H9 (cell line): ENCODE measurements around the gene SLC25A18. TPM values are rescaled to one million over a fixed set of nuclear protein-coding genes. Genes with fewer than 3 reads are reported as not detected.

ENCODE experiments used
- DNase-seq: peaks from one replicate; pipeline ENCODE4 v3.0.0-alpha.2; 2017
- H2AFZ ChIP-seq: one replicate; pipeline ENCODE4 v1.6.1; 2013; ENCODE audit warnings: mild to moderate bottlenecking, low read length, control low read depth, moderate library complexity
- H2AK5ac ChIP-seq: 2 replicates; pipeline ENCODE4 v1.6.1; 2013; ENCODE audit warnings: low read length, control low read depth, mixed read lengths; ENCODE audit not compliant: insufficient read length
- H2BK120ac ChIP-seq: one replicate; pipeline ENCODE4 v1.6.1; 2013; ENCODE audit warnings: low read depth, mild to moderate bottlenecking, low read length, control low read depth, inconsistent platforms; ENCODE audit not compliant: poor library complexity, severe bottlenecking
- H2BK12ac ChIP-seq: 2 replicates; pipeline ENCODE4 v1.6.1; 2013; ENCODE audit warnings: low read length, control low read depth, mixed read lengths, low read depth; ENCODE audit not compliant: insufficient read length
- H2BK15ac ChIP-seq: 2 replicates; pipeline ENCODE4 v1.6.1; 2013; ENCODE audit warnings: low read depth, low read length, control low read depth
- H2BK20ac ChIP-seq: one replicate; pipeline ENCODE4 v1.6.1; 2013; ENCODE audit warnings: low read depth, mild to moderate bottlenecking, low read length, control low read depth, inconsistent platforms; ENCODE audit not compliant: poor library complexity, severe bottlenecking
- H2BK5ac ChIP-seq: 2 replicates; pipeline ENCODE4 v1.6.1; 2013; ENCODE audit warnings: low read length, control low read depth, mixed read lengths; ENCODE audit not compliant: insufficient read length
- H3K14ac ChIP-seq: 2 replicates; pipeline ENCODE4 v1.6.1; 2013; ENCODE audit warnings: low read length, control low read depth; ENCODE audit not compliant: insufficient read depth
- H3K18ac ChIP-seq: 2 replicates; pipeline ENCODE4 v1.6.1; 2013; ENCODE audit warnings: low read depth, mild to moderate bottlenecking, mixed read lengths, low read length, control low read depth; ENCODE audit not compliant: insufficient read length
- H3K23ac ChIP-seq: 2 replicates; pipeline ENCODE4 v1.6.1; 2013; ENCODE audit warnings: low read length, control low read depth, mixed read lengths, low read depth; ENCODE audit not compliant: insufficient read length
- H3K23me2 ChIP-seq: 2 replicates; pipeline ENCODE4 v1.6.1; 2013; ENCODE audit warnings: low read depth, mild to moderate bottlenecking, mixed read lengths, low read length, control low read depth; ENCODE audit not compliant: insufficient read length, poor library complexity, severe bottlenecking
- H3K27ac ChIP-seq: 2 replicates; pipeline ENCODE4 v1.5.1; 2013; ENCODE audit warnings: low read length, control low read depth, mixed read lengths, low read depth; ENCODE audit not compliant: insufficient read length
- H3K27me3 ChIP-seq: 2 replicates; pipeline ENCODE4 v1.6.1; 2013; ENCODE audit warnings: low read length, control low read depth, inconsistent platforms; ENCODE audit not compliant: insufficient read depth
- H3K4ac ChIP-seq: 2 replicates; pipeline ENCODE4 v1.6.1; 2013; ENCODE audit warnings: low read depth, mild to moderate bottlenecking, control low read depth, inconsistent platforms, low read length, moderate library complexity
- H3K4me1 ChIP-seq: 2 replicates; pipeline ENCODE4 v1.6.1; 2013; ENCODE audit warnings: low read length, control low read depth, inconsistent platforms; ENCODE audit not compliant: insufficient read depth
- H3K4me2 ChIP-seq: 2 replicates; pipeline ENCODE4 v1.6.1; 2013; ENCODE audit warnings: low read length, control low read depth, mixed read lengths; ENCODE audit not compliant: insufficient read length, insufficient read depth
- H3K56ac ChIP-seq: 2 replicates; pipeline ENCODE4 v1.6.1; 2013; ENCODE audit warnings: low read depth, mild to moderate bottlenecking, mixed read lengths, low read length, control low read depth; ENCODE audit not compliant: insufficient read length
- H3K79me1 ChIP-seq: 2 replicates; pipeline ENCODE4 v1.6.1; 2013; ENCODE audit warnings: low read depth, mild to moderate bottlenecking, moderate library complexity, low read length, control low read depth, inconsistent platforms; ENCODE audit not compliant: insufficient read depth, poor library complexity, severe bottlenecking
- H3K79me2 ChIP-seq: 2 replicates; pipeline ENCODE4 v1.6.1; 2013; ENCODE audit warnings: low read length, control low read depth, inconsistent platforms; ENCODE audit not compliant: insufficient read depth
- H3K9ac ChIP-seq: 2 replicates; pipeline ENCODE4 v1.6.1; 2013; ENCODE audit warnings: low read length, control low read depth, mixed read lengths; ENCODE audit not compliant: insufficient read length; ENCODE audit errors: extremely low read depth
- H3K9me3 ChIP-seq: one replicate; pipeline ENCODE4 v1.6.1; 2013; ENCODE audit warnings: low read depth, low read length, inconsistent platforms; ENCODE audit not compliant: control insufficient read depth
- H3T11ph ChIP-seq: one replicate; pipeline ENCODE4 v1.6.1; 2013; ENCODE audit warnings: mild to moderate bottlenecking, low read length, control low read depth, inconsistent platforms
- H4K20me1 ChIP-seq: one replicate; pipeline ENCODE4 v1.6.1; 2013; ENCODE audit not compliant: control insufficient read depth, insufficient read length, insufficient read depth
- H4K5ac ChIP-seq: 2 replicates; pipeline ENCODE4 v1.6.1; 2013; ENCODE audit warnings: low read depth, mild to moderate bottlenecking, mixed read lengths, low read length, control low read depth; ENCODE audit not compliant: insufficient read length
- H4K8ac ChIP-seq: replicated peaks from 2 replicates; pipeline ENCODE4 v1.6.1; 2013; ENCODE audit warnings: low read length, control low read depth, mixed read lengths, low read depth; ENCODE audit not compliant: insufficient read length
- H4K91ac ChIP-seq: 2 replicates; pipeline ENCODE4 v1.6.1; 2013; ENCODE audit warnings: low read depth, mild to moderate bottlenecking, moderate library complexity, mixed read lengths, low read length, control low read depth; ENCODE audit not compliant: insufficient read length
- H3K27ac Mint-ChIP-seq, 3 experiments: 2 replicates in 2 of 3; 3 replicates in 1 of 3; pipeline ENCODE4 v1.8.0; 2020 to 2021; ENCODE audit warnings: mixed read lengths in 3 of 3, mild to moderate bottlenecking in 1 of 3, moderate library complexity in 1 of 3
- H3K27me3 Mint-ChIP-seq: 2 replicates; pipeline ENCODE4 v1.8.0; 2021; ENCODE audit warnings: low read depth, mild to moderate bottlenecking, moderate library complexity, mixed read lengths
- H3K36me3 Mint-ChIP-seq, 3 experiments: 2 replicates in 2 of 3; 3 replicates in 1 of 3; pipeline ENCODE4 v1.8.0; 2020 to 2021; ENCODE audit warnings: low read depth in 3 of 3, mixed read lengths in 3 of 3; ENCODE audit not compliant: insufficient read depth in 1 of 3
- H3K4me1 Mint-ChIP-seq, 2 experiments: 2 replicates each; pipeline ENCODE4 v1.8.0; 2020; ENCODE audit warnings: mixed read lengths in 2 of 2
- H3K4me3 Mint-ChIP-seq, 2 experiments: 2 replicates in 1 of 2; 3 replicates in 1 of 2; pipeline ENCODE4 v1.8.0; 2020 to 2021; ENCODE audit warnings: mild to moderate bottlenecking in 2 of 2, mixed read lengths in 2 of 2, moderate library complexity in 1 of 2
- H3K9me3 Mint-ChIP-seq, 2 experiments: 2 replicates in 1 of 2; 3 replicates in 1 of 2; pipeline ENCODE4 v1.8.0; 2020; ENCODE audit warnings: mild to moderate bottlenecking in 2 of 2, mixed read lengths in 2 of 2, moderate library complexity in 1 of 2
- WGBS: extraction: QIAGEN DNeasy Blood & Tissue Kit; methylation state at CpG from one replicate; pipeline ENCODE4 v1.1.7; 2013; ENCODE audit warnings: missing lambda C conversion rate, low lambda C conversion rate, mixed read lengths; ENCODE audit not compliant: insufficient read length; ENCODE audit errors: extremely low coverage; 5-methylcytosine and 5-hydroxymethylcytosine counted together
- total RNA-seq: library from RNA; stranded (reverse); gene quantifications from 2 replicates; pipeline ENCODE4 v1.2.1, GENCODE V29; 2021
- TF ChIP-seq, protein P1 (sequence below): fragments of 200-600 bp; sonication (generic); conservative IDR thresholded peaks from 3 replicates; pipeline ENCODE4 v1.8.0; 2021; ENCODE audit warnings: antibody characterized with exemption, mild to moderate bottlenecking

The SLC25A18 gene
- total RNA-seq, 1 experiment from 2014 or later, result 2.3 TPM

DNA sequence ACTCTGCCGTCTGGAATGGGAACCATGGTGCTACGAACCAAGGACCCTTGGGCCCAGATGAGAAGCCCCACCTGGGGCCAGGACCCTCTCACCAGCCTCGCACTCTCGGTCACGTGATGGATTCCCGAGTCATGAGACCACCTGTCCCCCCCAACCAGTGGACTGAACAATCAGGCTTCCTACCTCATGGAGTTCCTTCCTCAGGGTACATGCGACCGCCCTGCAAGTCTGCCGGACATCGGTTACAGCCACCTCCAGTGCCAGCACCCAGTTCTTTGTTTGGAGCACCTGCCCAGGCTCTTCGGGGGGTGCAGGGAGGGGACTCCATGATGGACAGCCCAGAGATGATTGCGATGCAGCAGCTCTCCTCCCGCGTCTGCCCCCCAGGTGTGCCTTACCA lies 20.8 kb upstream of the SLC25A18 start:
- WGBS, result no CpG with 5 or more reads among the region's 14 CpGs
- H4K8ac ChIP-seq, result no peak overlapping the region
- no peak overlapping the region for H2BK12ac ChIP-seq

More for the DNA sequence above, 20.8 kb upstream of the SLC25A18 start:
- no peak overlapping the region for H3K56ac ChIP-seq
- H3K9me3 Mint-ChIP-seq, result no peaks in the 10 kb centered on the region
- H3K4me1 Mint-ChIP-seq, result no peaks in the 10 kb centered on the region
- H3K23ac ChIP-seq, result no peak overlapping the region
- H3K27me3 Mint-ChIP-seq, result no peaks in the 10 kb centered on the region; the same call in 1 of the 2 replicates
- no peaks in the 10 kb centered on the region for H3K79me1 ChIP-seq
- H3K9ac ChIP-seq, result no peak overlapping the region
- no peak overlapping the region for H3K4ac ChIP-seq
- no peak overlapping the region for H3K18ac ChIP-seq
- H2BK15ac ChIP-seq, result no peak overlapping the region
- no peak overlapping the region for H4K5ac ChIP-seq
- no peaks in the 10 kb centered on the region for H4K20me1 ChIP-seq
- no peak overlapping the region for H3K27ac ChIP-seq
- H2BK20ac ChIP-seq, result no peak overlapping the region
- no peaks in the 10 kb centered on the region for H3K23me2 ChIP-seq
- no peak overlapping the region for H3T11ph ChIP-seq
- TF ChIP-seq, protein P1, sequence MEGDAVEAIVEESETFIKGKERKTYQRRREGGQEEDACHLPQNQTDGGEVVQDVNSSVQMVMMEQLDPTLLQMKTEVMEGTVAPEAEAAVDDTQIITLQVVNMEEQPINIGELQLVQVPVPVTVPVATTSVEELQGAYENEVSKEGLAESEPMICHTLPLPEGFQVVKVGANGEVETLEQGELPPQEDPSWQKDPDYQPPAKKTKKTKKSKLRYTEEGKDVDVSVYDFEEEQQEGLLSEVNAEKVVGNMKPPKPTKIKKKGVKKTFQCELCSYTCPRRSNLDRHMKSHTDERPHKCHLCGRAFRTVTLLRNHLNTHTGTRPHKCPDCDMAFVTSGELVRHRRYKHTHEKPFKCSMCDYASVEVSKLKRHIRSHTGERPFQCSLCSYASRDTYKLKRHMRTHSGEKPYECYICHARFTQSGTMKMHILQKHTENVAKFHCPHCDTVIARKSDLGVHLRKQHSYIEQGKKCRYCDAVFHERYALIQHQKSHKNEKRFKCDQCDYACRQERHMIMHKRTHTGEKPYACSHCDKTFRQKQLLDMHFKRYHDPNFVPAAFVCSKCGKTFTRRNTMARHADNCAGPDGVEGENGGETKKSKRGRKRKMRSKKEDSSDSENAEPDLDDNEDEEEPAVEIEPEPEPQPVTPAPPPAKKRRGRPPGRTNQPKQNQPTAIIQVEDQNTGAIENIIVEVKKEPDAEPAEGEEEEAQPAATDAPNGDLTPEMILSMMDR, result no peak
- DNase-seq, result no peak
- H3K27ac Mint-ChIP-seq, result peak overlapping the region in 2 of 3 experiments; percentile 28 to 84; a peak in 3 of 7 replicates
- no peak overlapping the region for H2AK5ac ChIP-seq
- no peaks in the 10 kb centered on the region for H3K27me3 ChIP-seq
- no peak overlapping the region for H4K91ac ChIP-seq
- H2AFZ ChIP-seq, result no peak overlapping the region
- H3K4me2 ChIP-seq, result no peak overlapping the region
- H3K36me3 Mint-ChIP-seq, result peaks cover 53 to 87% (median 67%) of the 10 kb centered on the region in 3 experiments; a peak in 6 of 7 replicates
- no peak overlapping the region for H2BK5ac ChIP-seq
- H3K4me1 ChIP-seq, result no peaks in the 10 kb centered on the region
- no peak overlapping the region for H3K4me3 Mint-ChIP-seq
- H2BK120ac ChIP-seq, result no peak overlapping the region
- H3K14ac ChIP-seq, result no peak overlapping the region; the same call in 1 of the 2 replicates
- H3K9me3 ChIP-seq, result no peaks in the 10 kb centered on the region
- H3K79me2 ChIP-seq, result no peaks in the 10 kb centered on the region
